ENCODE measurements around the gene TRDMT1.

DNA sequence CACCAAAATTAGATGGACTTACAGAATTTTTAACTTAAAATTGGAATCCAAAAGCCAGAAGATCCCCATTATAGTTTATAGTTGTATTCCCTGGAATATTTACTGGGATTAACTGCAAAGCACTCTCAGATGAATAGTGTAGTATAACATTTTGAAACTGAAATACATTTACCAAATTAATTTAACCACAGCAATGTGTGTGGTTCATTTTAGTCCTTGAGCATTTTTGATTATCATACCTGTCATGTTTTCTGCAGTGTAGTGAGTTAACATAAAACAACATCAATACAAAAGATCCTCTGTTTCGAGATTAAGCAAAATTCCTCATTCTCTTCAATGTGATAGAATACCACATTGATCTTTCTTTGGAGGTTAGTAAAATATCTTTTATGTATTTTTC lies 30.3 kb upstream of the TRDMT1 start:
- TF ChIP-seq GATA2 (IDR thresholded peaks at IDR 0.05; ENCODE audit: low read depth, low read length) (no peak), GATA3 (IDR thresholded peaks at IDR 0.05; ENCODE audit: low read depth, low read length) (no peak)

Data from SH-SY5Y (cell line).